ENCODE data around the gene NDE1.
"Not testable (repeated sequence)": the region's sequence is repeated elsewhere in the genome, so short reads cannot be mapped to it uniquely, and the experiment has no call there.

The NDE1 gene

DNA sequence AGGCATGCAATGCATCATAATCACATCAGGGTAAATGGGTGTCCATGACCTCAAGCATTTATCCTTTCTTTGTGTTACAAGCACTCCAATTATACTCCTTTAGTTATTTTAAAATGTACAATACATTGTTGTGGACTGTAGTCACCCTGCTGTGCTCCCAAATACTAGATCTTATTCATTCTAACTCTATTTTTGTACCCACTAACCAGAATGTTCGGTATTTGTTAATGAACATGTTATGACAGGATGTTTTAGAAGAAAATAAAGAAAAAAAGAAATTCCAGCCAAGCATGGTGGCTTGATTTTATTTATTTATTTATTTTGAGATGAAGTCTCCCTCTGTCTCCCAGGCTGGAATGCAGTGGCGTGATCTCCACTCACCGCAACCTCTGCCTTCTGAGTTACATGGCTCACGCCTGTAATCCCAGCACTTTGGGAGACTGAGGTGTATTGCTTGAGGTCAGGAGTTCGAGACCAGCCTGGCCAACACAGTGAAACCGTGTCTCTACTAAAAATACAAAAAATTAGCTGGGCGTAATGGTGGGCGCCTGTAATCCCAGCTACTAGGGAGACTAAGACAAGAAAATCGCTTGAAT is 1.8 kb upstream of the NDE1 start:
- H3K4me3 ChIP-seq (ENCODE audit: low read length), result no peak overlapping the region
- no peak for DNase-seq (ENCODE audit: low read depth, low spot score)

DNA sequence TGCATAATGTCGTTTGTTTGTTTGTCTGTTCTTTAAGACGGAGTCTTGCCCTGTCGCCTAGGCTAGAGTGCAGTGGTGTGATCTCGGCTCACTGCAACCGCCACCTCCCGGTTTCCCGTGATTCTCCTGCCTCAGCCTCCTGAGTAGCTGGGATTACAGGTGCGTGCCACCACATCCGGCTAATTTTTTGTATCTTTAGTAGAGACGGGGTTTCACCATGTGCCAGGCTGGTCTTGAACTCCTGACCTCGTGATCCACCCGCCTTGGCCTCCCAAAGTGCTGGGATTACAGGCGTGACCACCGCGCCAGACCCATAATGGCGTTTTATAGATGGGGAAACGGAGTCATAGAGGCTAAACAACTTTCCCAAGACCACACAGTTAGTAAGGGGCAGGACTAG is 734 bp upstream of the NDE1 start:
- DNase-seq (ENCODE audit: low read depth, low spot score), result not testable (repeated sequence)
- peak overlapping the region; percentile 55 for H3K4me3 ChIP-seq (ENCODE audit: low read length)

DNA sequence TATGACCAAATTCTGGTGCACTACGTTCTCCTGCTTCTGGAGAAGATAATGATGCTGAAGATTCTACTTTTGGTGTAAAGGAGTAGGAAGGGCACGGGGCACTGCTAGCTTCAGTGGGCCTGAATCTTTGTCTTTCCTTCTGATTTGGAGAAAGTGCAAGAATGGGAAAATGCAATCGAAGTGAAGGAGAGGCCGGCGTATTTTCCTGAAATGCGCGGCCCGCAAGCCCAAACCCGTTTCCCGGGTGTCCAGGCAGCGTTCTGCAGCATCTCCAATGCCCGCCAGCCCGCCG is 372 bp upstream of the NDE1 start:
- H3K4me3 ChIP-seq (ENCODE audit: low read length), result peak overlapping the region; percentile 55
- no peak for DNase-seq (ENCODE audit: low read depth, low spot score)

DNA sequence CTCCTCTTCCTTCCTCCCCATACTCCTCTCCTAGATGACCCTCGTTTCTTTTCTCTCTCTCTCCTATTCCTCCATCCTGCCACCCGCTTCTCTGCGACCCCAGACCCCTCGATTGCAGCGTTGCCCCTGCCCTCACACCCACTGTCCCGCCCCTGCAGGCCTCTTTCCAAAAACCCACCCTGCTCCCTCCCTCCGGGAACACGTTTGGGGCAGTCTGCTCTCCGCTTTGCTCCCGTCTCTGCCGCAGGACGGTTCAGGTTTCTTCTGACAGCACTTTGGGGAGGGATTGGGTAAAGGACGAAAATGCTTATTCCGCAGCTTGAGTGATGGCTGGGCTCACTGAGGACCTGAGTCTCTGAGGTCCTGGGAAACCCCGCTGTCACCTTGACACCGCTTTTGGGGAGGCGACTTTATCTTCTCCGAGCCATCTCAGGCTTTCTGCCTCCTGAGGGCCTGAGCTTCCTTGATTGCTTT is 690 bp downstream of the NDE1 start:
- peak overlapping the region; percentile 93 for H3K4me3 ChIP-seq (ENCODE audit: low read length)
- DNase-seq (ENCODE audit: low read depth, low spot score), result no peak

DNA sequence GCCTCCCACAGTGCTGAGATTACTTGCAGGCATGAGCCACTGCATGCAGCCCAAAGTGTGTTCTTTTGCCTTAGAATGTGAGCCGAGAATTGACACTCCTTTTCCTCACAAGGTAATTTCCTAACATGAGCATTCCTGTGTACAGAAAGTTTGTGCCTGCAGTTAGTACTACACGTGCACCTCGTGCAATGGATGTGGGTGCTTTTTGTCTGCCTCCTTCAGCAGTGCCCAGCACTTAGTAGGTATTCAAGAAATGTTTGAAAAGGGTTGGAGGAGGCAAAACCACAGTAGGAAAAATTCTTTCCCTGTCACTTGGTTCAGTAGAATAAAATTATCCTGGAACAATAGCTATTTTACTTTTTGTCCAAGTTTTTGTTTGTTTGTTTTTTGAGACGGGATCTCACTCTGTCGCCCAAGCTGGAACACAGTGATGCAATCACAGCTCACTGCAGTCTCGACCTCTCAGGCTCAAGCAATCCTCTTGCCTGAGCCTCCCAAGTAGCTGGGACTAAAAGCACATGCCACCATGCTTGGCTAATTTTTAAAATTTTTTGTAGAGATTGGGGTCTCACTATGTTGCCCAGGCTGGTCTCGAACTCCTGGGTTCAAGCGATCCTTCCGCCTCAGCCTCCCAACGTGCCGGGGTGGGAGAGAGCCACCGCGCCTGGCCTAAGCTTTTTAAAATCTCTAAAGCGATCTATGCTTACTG is 2.4 kb downstream of the NDE1 start:
- no peak for DNase-seq (ENCODE audit: low read depth, low spot score)
- H3K4me3 ChIP-seq (ENCODE audit: low read length), result no peak overlapping the region

DNA sequence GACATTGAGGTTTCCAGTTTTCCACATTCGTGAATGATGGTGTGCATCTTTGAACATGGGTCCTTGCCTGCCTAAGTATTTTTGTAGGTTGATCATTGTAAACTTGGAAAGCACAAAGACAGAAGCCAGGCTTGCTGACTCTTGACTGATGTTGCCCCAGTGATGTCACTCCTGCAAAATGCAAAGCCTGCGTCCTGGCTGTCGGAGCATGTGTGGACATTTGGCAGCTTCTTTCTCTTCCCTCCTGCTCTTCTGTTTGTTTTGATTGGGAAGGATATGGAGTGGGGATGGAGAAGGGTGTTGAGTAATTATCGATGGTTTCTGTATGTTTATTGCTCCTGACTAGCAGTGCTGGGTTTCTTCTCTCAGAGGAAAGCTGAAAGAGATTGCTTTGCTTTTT is 3.2 kb downstream of the NDE1 start:
- H3K4me3 ChIP-seq (ENCODE audit: low read length), result no peak overlapping the region
- no peak for DNase-seq (ENCODE audit: low read depth, low spot score)

DNA sequence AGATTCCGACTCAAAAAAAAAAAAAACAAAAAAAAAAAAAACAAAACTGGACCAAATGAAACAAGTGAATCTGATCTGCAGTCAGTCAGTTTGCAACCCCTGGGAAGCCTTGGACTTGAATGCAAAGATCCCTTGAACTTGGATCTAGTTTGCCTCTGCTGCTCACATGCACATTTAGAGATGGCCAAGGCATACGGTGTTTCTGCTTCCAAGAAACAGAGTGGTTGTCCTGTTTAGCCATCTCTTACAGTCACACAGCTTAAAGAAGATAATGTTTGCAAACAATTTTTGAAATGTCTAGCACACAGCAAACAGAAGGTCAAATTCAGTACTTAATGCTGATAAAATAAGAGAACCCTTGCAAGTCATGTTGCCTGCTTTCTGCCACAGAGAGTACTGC is 4.5 kb downstream of the NDE1 start:
- DNase-seq (ENCODE audit: low read depth, low spot score), result no peak
- H3K4me3 ChIP-seq (ENCODE audit: low read length), result no peak overlapping the region

DNA sequence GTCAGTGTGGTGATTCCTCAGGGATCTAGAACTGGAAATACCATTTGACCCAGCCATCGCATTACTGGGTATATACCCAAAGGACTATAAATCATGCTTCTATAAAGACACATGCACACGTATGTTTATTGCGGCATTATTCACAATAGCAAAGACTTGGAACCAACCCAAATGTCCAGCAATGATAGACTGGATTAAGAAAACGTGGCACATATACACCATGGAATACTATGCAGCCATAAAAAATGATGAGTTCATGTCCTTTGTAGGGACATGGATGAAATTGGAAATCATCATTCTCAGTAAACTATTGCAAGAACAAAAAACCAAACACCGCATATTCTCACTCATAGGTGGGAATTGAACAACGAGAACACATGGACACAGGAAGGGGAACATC is 5.5 kb downstream of the NDE1 start:
- DNase-seq (ENCODE audit: low read depth, low spot score); H3K4me3 ChIP-seq (ENCODE audit: low read length): not testable (repeated sequence)

DNA sequence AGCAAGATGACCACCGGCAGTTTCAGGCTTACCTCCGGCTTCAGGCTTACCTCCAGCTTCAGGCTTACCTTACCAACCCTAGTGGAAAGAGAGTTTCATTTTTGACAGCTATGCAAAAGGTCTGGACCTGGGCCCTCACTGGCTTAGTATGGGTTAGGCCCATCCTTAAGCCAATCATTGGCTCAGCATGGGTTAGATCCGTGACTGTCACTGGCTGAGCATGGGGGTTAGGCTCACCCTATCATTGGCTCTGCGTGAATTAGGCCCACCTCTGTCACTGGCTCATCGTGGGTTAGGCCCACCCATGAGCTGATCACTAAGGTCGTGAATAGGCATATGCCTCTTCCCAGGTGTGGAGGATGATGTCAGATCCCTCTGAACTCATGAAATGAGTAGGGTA is 8.1 kb downstream of the NDE1 start:
- no peak for DNase-seq (ENCODE audit: low read depth, low spot score)
- H3K4me3 ChIP-seq (ENCODE audit: low read length), result no peak overlapping the region

DNA sequence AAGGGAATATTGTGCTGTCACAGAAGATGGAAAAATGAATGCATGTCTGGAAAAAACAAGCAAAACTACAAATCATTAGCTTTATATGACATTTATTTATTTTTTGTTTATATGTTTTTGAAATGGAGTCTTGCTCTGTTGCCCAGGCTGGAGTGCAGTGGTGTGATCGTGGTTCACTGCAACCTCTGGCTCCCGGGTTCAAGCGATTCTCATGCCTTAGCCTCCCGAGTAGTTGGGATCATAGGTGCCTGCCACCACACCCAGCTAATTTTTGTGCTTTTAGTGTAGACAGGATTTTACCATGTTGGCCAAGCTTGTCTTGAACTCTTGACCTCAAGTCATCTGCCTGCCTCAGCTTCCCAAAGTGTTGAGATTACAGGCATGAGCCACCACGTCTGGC is 8.5 kb downstream of the NDE1 start:
- no peak for DNase-seq (ENCODE audit: low read depth, low spot score)

DNA sequence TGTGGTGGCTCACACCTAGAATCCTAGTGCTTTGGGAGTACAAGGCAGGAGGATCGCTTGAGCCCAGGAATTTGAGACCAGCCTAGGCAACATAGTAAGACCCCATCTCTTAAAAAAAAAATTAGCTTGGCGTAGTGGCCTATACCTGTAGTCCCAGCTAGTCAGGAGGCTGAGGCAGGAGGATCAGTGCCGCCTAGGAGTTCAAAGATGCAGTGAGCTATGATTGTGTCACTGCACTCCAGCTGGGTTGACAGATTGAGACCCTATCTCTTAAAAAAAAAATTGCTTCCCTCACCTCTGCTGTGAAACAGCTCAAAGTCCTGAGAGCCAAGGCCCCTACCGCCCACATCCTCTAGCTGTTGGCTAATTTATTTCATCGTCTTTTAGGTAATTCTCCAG is 10.2 kb downstream of the NDE1 start:
- no peak for DNase-seq (ENCODE audit: low read depth, low spot score)
- H3K4me3 ChIP-seq (ENCODE audit: low read length), result no peak overlapping the region

More for the DNA sequence above, 8.5 kb downstream of the NDE1 start:
- no peak overlapping the region for H3K4me3 ChIP-seq (ENCODE audit: low read length)

DNA sequence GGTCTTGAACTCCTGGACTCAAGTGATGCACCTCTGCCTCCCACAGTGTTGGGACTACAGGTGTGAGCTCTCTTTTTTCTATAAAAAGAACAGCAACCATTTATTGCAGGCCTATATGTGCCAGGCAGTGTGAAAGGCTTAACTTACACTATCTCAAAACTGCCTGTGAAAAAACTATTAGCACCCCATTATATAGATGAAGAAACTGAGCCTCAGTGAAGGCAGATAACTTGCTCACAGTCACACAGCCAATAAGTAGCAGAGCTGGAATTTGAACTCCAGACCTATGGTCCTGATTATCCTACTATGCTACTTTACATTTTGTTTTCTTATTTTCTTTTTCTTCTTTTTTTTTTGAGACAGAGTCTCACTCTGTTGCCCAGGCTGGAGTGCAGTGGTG is 15.1 kb downstream of the NDE1 start:
- H3K4me3 ChIP-seq (ENCODE audit: low read length), result no peak overlapping the region
- DNase-seq (ENCODE audit: low read depth, low spot score), result no peak

DNA sequence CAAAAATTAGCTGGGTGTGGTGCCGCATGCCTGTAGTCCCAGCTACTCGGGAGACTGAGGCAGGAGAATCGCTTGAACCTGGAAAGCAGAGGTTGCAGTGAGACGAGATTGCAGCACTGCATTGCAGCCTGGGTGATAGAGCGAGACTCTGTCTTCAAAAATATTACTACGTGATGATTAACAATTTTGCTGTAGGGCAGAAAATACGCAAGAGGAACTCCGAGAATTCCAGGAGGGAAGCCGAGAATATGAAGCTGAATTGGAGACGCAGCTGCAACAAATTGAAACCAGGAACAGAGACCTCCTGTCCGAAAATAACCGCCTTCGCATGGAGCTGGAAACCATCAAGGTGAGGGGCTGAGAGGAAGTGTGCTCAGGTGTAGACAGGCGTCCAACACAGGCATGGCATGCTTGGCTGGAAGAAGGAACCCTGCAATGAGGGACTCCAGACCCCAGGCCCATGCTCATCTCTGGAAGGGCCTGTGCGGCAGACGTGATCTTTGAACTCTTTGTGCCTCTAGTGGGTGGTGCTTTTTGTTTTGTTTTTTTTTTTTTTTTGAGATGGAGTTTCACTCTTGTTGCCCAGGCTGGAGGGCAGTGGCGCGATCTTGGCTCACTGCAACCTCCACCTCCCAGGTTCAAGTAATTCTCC is 17.2 kb downstream of the NDE1 start:
- no peak for DNase-seq (ENCODE audit: low read depth, low spot score)
- H3K4me3 ChIP-seq (ENCODE audit: low read length), result no peak overlapping the region

DNA sequence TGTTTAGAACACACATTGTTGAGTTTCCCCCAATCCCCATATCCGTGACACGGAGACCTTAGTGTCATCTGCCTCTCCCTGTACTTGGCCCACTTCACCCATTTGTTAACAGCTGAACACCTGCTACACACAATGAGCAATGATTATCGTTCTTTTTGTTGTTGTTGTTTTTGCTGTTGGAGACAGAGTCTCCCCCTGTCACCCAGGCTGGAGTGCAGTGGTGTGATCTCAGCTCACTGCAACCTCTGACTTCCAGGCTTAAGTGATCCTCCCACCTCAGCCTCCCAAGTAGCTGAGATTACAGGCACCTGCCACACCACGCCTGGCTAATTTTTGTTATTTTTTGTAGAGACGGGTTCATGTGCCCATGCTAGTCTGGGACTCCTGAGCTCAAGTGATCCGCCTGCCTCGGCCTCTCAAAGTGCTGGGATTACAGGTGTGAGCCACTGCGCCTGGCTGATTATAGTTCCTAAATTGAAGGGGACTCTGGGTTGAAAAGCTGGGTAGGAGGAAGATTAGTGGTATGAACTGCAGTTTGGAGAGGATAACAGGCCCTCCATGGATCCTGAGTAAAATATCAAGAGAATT is 21.6 kb downstream of the NDE1 start:
- no peak for DNase-seq (ENCODE audit: low read depth, low spot score)
- no peak overlapping the region for H3K4me3 ChIP-seq (ENCODE audit: low read length)

DNA sequence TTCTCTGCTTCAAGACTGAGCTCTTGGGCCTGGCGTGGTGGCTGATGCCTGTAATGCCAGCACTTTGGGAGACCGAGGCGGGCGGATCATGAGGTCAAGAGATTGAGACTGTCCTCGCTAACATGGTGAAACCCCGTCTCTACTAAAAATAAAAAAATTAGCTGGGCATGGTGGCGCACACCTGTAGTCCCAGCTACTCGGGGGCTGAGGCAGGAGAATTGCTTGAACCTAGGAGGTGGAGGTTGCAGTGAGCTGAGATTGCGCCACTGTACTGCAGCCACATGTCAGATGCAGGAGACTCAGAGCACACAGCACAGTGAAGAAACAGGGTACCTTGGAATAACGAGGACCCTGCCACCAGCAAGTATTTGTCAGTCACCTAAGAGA is 22.1 kb downstream of the NDE1 start:
- DNase-seq (ENCODE audit: low read depth, low spot score); H3K4me3 ChIP-seq (ENCODE audit: low read length): not testable (repeated sequence)

DNA sequence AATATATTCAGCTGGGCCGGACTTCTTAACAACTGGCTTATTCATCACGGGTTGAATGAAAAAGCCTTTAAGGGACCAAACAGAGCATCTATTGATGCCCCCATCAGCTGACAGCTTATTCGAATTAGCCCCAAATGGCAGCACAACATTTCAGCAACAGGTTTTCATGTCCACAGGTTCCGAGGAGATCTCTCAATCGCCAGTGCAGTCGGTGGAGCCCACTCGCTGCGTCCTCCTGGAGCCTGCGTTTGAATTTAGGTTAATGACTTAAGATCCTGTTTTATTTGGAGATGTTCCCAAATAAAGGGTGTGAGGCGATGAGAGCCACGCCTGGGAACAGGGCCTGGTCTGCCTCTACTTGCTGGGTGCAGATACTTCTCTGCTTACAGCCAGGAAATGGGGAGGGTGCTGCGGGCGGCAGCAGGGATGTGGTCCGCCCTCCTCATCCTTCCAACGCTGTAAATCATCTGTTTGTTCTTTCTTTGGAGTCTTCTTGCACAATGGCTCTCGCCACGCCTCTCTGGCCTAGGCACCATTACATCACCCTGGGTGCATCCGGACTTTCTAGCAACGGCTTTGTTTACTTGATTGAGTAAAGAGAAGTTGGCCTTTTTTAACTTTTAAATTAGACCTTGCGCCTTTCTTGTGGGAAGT is 22.6 kb downstream of the NDE1 start:
- DNase-seq (ENCODE audit: low read depth, low spot score), result peak; percentile 93
- peak overlapping the region; percentile 20 for H3K4me3 ChIP-seq (ENCODE audit: low read length)

DNA sequence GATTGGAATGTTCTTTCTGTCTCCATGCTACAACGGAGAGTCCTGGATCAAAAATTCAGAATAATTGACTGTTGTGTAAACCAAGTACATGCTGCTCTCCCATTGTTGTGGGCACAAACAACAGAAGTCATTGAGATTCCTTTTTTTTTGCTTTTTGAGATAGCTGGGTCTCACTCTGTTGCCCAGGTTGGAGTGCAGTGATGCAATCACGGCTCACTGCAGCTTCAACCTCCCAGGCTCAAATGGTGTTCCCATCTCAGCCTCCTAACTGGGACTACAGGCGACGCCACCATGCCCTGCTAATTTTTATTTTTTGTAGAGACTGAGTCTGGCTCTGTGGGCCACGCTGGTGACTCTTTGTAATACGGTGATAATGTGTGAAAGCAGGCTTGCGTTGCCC is 24.5 kb downstream of the NDE1 start:
- H3K4me3 ChIP-seq (ENCODE audit: low read length), result no peak overlapping the region
- no peak for DNase-seq (ENCODE audit: low read depth, low spot score)

DNA sequence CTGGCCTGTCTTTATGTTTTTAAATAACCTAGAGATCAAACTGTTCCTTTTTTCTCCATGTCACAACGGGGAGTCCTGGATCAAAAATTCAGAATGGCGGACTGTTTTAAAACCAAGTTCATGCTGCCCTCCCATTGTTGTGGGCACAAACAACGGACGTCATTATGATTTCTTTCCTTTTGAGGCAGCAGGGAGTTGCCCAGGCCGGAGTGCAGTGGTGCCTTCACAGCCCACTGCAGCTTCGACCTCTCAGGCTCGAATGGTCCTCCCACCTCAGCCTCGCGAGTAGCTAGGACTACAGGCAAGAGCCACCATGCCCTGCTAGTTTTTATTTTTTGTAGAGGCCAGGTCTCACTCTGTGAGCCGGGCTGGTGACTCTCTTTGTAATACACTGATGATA is 26.5 kb downstream of the NDE1 start:
- no peak overlapping the region for H3K4me3 ChIP-seq (ENCODE audit: low read length)
- no peak for DNase-seq (ENCODE audit: low read depth, low spot score)

DNA sequence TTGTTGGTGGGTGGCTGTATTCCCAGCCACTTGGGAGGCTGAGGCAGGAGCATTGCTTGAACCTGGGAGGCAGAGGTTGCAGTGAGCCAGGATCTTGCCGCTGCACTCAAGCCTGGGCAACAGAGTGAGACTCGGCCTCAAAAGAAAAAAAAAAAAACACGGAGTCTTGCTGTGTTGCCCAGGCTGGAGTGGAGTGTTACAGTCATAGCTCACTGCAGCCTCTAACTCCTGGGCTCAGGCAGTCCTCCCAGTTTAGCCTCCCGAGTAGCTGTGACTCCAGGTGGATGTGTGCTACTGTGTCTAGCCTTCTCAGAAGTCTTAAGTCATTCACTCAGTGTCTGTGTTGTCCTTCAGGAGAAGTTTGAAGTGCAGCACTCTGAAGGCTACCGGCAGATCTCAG is 27.4 kb downstream of the NDE1 start:
- no peak overlapping the region for H3K4me3 ChIP-seq (ENCODE audit: low read length)

DNA sequence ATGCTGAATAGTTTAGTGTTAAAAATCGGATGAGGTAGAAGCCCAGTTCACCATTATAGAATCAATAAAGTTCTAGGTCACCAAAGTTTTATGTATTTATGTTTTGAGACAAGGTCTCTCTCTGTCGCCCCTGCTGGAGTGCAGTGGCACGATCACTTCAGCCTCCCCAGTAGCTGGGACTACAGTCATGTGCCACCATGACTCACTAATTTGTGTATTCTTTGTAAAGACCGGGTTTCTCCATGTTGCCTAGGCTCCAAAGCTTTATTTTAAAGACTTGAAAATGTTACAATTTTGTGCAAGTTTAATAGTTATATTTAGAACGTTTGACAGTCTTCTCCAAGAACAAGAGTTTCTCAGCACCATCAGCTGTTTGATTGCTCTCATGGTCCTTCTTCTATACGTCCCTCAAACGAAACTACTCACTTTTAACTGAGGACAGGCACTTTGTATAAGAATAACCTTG is 32.1 kb downstream of the NDE1 start:
- peak; percentile 32 for DNase-seq (ENCODE audit: low read depth, low spot score)
- H3K4me3 ChIP-seq (ENCODE audit: low read length), result no peak overlapping the region

More for the DNA sequence above, 27.4 kb downstream of the NDE1 start:
- DNase-seq (ENCODE audit: low read depth, low spot score), result no peak
